H1 (cell line): Measurements from ENCODE around the gene MBTPS1.

ENCODE experiments used
- BACH1 ChIP-seq: IDR thresholded peaks from 2 replicates; pipeline ENCODE4 v1.6.1; 2012; ENCODE audit warnings: low read length, improper control_type of control experiment
- EZH2 ChIP-seq: fragments of 200-600 bp; sonication (generic); IDR thresholded peaks from 2 replicates; pipeline ENCODE4 v1.7.1; 2012; ENCODE audit warnings: low read depth, mild to moderate bottlenecking, moderate library complexity, low read length, inconsistent platforms; ENCODE audit not compliant: severe bottlenecking
- FOSL1 ChIP-seq: IDR thresholded peaks from 2 replicates; pipeline ENCODE4 v1.6.1; 2011; ENCODE audit warnings: mild to moderate bottlenecking, low read depth, low read length, moderate library complexity; ENCODE audit not compliant: insufficient read depth
- JUN ChIP-seq: IDR thresholded peaks from 2 replicates; pipeline ENCODE4 v1.6.1; 2011; ENCODE audit warnings: low read depth, mild to moderate bottlenecking, improper control_type of control experiment, low read length
- POLR2A ChIP-seq, 2 experiments: IDR thresholded peaks; 1 replicate in 1 of 2; 2 replicates in 1 of 2; pipeline ENCODE4 v1.6.1; 2011; ENCODE audit warnings: low read depth in 2 of 2, low read length in 2 of 2, mild to moderate bottlenecking in 2 of 2; ENCODE audit errors: control extremely low read depth in 1 of 2
- POLR2AphosphoS5 ChIP-seq: IDR thresholded peaks from 2 replicates; pipeline ENCODE4 v1.6.1; 2011; ENCODE audit warnings: low read depth, low read length
- RFX5 ChIP-seq: IDR thresholded peaks from 2 replicates; pipeline ENCODE4 v1.6.1; 2011; ENCODE audit warnings: low read depth, low read length, improper control_type of control experiment, borderline replicate concordance
- RXRA ChIP-seq: IDR thresholded peaks from 2 replicates; pipeline ENCODE4 v1.6.1; 2011; ENCODE audit warnings: low read depth, mild to moderate bottlenecking, low read length, moderate library complexity; ENCODE audit not compliant: insufficient read depth
- SIN3A ChIP-seq, 2 experiments: IDR thresholded peaks in 1 of 2; conservative IDR thresholded peaks in 1 of 2; 2 replicates each; pipeline ENCODE4 v1.6.1; 2011 to 2012; ENCODE audit warnings: low read length in 2 of 2, improper control_type of control experiment in 1 of 2, low read depth in 1 of 2, mild to moderate bottlenecking in 1 of 2
- TAF1 ChIP-seq: IDR thresholded peaks from 2 replicates; pipeline ENCODE4 v1.6.1; 2011; ENCODE audit warnings: mild to moderate bottlenecking, low read depth, low read length
- TBP ChIP-seq: IDR thresholded peaks from 2 replicates; pipeline ENCODE4 v1.6.1; 2011; ENCODE audit warnings: low read depth, low read length, improper control_type of control experiment
- TF ChIP-seq, protein P1 (sequence below), 3 experiments: IDR thresholded peaks; 1 replicate in 2 of 3; 2 replicates in 1 of 3; pipeline versions ENCODE4 v1.5.1 to v1.6.1; 2011; ENCODE audit warnings: low read length in 3 of 3, mild to moderate bottlenecking in 3 of 3, inconsistent platforms in 2 of 3, low read depth in 1 of 3, moderate library complexity in 1 of 3; ENCODE audit not compliant: insufficient read depth in 1 of 3; ENCODE audit errors: control extremely low read depth in 1 of 3
- TF ChIP-seq, protein P2 (sequence below): IDR thresholded peaks from 2 replicates; pipeline ENCODE4 v1.6.1; 2011; ENCODE audit warnings: low read length, improper control_type of control experiment

DNA sequence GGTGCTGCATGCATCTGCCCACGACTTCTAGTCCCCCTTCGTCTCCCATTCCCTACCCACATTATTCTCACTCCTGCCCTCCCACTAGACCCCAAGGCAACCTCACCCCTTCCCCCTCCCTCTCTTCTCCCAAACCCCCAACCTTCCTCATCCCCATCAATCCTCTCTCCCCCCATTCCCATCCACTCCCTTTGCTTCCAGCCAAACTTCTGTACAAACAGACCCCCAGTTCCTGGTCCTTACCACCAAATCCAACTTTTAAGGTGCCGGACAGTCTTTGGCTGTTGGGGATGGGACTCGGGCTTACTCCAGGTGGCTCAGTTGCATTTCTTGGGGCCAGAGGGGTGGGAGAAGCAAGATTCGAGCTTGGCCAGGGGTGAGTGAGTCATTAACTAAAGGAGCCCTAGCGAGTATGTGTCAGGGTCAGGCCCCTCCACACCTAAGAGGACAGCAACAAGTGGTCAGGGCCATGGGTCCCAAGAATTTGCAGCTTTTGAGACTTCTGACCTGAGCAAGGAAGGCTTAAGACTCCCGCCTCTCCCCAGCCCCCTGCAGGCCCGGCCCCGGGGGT lies 74.3 kb downstream of the MBTPS1 start, which contains the start of gene SLC38A8:
- TF ChIP-seq, protein P1, sequence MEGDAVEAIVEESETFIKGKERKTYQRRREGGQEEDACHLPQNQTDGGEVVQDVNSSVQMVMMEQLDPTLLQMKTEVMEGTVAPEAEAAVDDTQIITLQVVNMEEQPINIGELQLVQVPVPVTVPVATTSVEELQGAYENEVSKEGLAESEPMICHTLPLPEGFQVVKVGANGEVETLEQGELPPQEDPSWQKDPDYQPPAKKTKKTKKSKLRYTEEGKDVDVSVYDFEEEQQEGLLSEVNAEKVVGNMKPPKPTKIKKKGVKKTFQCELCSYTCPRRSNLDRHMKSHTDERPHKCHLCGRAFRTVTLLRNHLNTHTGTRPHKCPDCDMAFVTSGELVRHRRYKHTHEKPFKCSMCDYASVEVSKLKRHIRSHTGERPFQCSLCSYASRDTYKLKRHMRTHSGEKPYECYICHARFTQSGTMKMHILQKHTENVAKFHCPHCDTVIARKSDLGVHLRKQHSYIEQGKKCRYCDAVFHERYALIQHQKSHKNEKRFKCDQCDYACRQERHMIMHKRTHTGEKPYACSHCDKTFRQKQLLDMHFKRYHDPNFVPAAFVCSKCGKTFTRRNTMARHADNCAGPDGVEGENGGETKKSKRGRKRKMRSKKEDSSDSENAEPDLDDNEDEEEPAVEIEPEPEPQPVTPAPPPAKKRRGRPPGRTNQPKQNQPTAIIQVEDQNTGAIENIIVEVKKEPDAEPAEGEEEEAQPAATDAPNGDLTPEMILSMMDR (IDR thresholded peaks at IDR 0.05; ENCODE audit: control extremely low read depth in 1 of 3, insufficient read depth in 1 of 3, low read depth in 1 of 3, low read length in 3 of 3), result no peak
- no peak for TF ChIP-seq POLR2A (IDR thresholded peaks at IDR 0.05; ENCODE audit: control extremely low read depth in 1 of 2, low read depth in 2 of 2, low read length in 2 of 2)
- no peak for TF ChIP-seq TBP
- no peak for TF ChIP-seq TAF1
- no peak for TF ChIP-seq RFX5
- no peak for TF ChIP-seq JUN
- TF ChIP-seq BACH1, result no peak
- no peak for TF ChIP-seq POLR2AphosphoS5
- TF ChIP-seq EZH2, result no peak
- TF ChIP-seq FOSL1, result no peak
- TF ChIP-seq, protein P2, sequence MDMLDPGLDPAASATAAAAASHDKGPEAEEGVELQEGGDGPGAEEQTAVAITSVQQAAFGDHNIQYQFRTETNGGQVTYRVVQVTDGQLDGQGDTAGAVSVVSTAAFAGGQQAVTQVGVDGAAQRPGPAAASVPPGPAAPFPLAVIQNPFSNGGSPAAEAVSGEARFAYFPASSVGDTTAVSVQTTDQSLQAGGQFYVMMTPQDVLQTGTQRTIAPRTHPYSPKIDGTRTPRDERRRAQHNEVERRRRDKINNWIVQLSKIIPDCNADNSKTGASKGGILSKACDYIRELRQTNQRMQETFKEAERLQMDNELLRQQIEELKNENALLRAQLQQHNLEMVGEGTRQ, result no peak
- TF ChIP-seq SIN3A (conservative IDR thresholded peaks at IDR 0.05 in 1 of 2, IDR thresholded peaks at IDR 0.05 in 1 of 2; ENCODE audit: low read depth in 1 of 2, low read length in 2 of 2), result no peak
- TF ChIP-seq RXRA, result no peak
